HUES48 (cell line): ENCODE results near the gene SLC4A2.

ENCODE experiments used
- H3K27ac ChIP-seq: one replicate; pipeline ENCODE4 v1.7.0; 2013; ENCODE audit warnings: low read depth, low read length, inconsistent platforms
- H3K27me3 ChIP-seq: 2 replicates; pipeline ENCODE4 v1.6.1; 2013; ENCODE audit warnings: mild to moderate bottlenecking, low read length; ENCODE audit not compliant: control insufficient read depth, insufficient read depth
- H3K36me3 ChIP-seq: 2 replicates; pipeline ENCODE4 v1.6.1; 2013; ENCODE audit warnings: low read length; ENCODE audit not compliant: control insufficient read depth, insufficient read depth
- H3K4me1 ChIP-seq: 2 replicates; pipeline ENCODE4 v1.6.1; 2013; ENCODE audit warnings: mild to moderate bottlenecking, low read length; ENCODE audit not compliant: control insufficient read depth, insufficient read depth
- H3K4me3 ChIP-seq: 2 replicates; pipeline ENCODE4 v1.5.1; 2013; ENCODE audit warnings: mild to moderate bottlenecking, low read depth, low read length
- H3K9ac ChIP-seq: 2 replicates; pipeline ENCODE4 v1.6.1; 2013; ENCODE audit warnings: mild to moderate bottlenecking, low read depth, low read length, moderate library complexity
- H3K9me3 ChIP-seq: 2 replicates; pipeline ENCODE4 v1.6.1; 2013; ENCODE audit warnings: low read length; ENCODE audit not compliant: control insufficient read depth, insufficient read depth

Gene SLC4A2

GRCh38 chr7:151085329-151085690 lies 25.9 kb downstream of the SLC4A2 start:
- Histone ChIP-seq H3K9me3 (no peaks in the 10 kb centered on the region), H3K9ac (no peak overlapping the region), H3K4me3 (peak overlapping the region; percentile 74; the same call in 1 of the 2 replicates), H3K4me1 (peaks cover 44% of the 10 kb centered on the region), H3K27ac (no peak overlapping the region), H3K27me3 (peaks cover 37% of the 10 kb centered on the region), H3K36me3 (no peaks in the 10 kb centered on the region)

- H3K9ac ChIP-seq, result peak within 1 kb of the TSS; percentile 30; the same call in 1 of the 2 replicates
- H3K27me3 ChIP-seq, result peaks cover 37% of the 10 kb centered on the region
- peak within 1 kb of the TSS; percentile 78 for H3K27ac ChIP-seq
- no peaks in the 10 kb centered on the region for H3K36me3 ChIP-seq
- no peaks in the 10 kb centered on the region for H3K9me3 ChIP-seq
- H3K4me3 ChIP-seq, result peak within 1 kb of the TSS; percentile 80
- H3K4me1 ChIP-seq, result peaks cover 44% of the 10 kb centered on the region
Measured at GRCh38 chr7:151085691-151086620, 26.6 kb downstream of the SLC4A2 start, which contains the start of gene AGAP3. Gene AGAP3, plus strand, starts transcription at chr7:151086475. Its CDS starts 267 bp downstream, at chr7:151086742.

- Histone ChIP-seq H3K9me3 (no peaks in the 10 kb centered on the region), H3K27ac (no peak overlapping the region), H3K36me3 (no peaks in the 10 kb centered on the region), H3K4me1 (peaks cover 42% of the 10 kb centered on the region), H3K4me3 (peak overlapping the region; percentile 80), H3K27me3 (peaks cover 37% of the 10 kb centered on the region), H3K9ac (peak overlapping the region; percentile 30; the same call in 1 of the 2 replicates)
Measured at GRCh38 chr7:151086802-151087244, 27.4 kb downstream of the SLC4A2 start.

GRCh38 chr7:151087245-151088018 lies 28.0 kb downstream of the SLC4A2 start:
- Histone ChIP-seq H3K9me3 (no peaks in the 10 kb centered on the region), H3K4me3 (peak overlapping the region; percentile 80), H3K9ac (peak overlapping the region; percentile 30; the same call in 1 of the 2 replicates), H3K27ac (no peak overlapping the region), H3K4me1 (peaks cover 37% of the 10 kb centered on the region), H3K36me3 (0 out of 2 replicates have a peak, but pooled peaks cover 1% of the 10 kb centered on the region), H3K27me3 (peaks cover 37% of the 10 kb centered on the region)

GRCh38 chr7:151088019-151088855 lies 28.8 kb downstream of the SLC4A2 start:
- Histone ChIP-seq H3K9ac (no peak overlapping the region), H3K4me1 (peaks cover 34% of the 10 kb centered on the region), H3K36me3 (0 out of 2 replicates have a peak, but pooled peaks cover 3% of the 10 kb centered on the region), H3K4me3 (peak overlapping the region; percentile 80), H3K27me3 (peaks cover 37% of the 10 kb centered on the region), H3K27ac (peak overlapping the region; percentile 57), H3K9me3 (no peaks in the 10 kb centered on the region)

- H3K9ac ChIP-seq, result no peak overlapping the region
- peaks cover 33% of the 10 kb centered on the region for H3K27me3 ChIP-seq
- peaks cover 31% of the 10 kb centered on the region for H3K4me1 ChIP-seq
- 0 out of 2 replicates have a peak, but pooled peaks cover 3% of the 10 kb centered on the region for H3K36me3 ChIP-seq
- peak overlapping the region; percentile 80 for H3K4me3 ChIP-seq
- H3K27ac ChIP-seq, result peak overlapping the region; percentile 57
- H3K9me3 ChIP-seq, result no peaks in the 10 kb centered on the region
Measured at GRCh38 chr7:151088856-151089699, 29.7 kb downstream of the SLC4A2 start.

- H3K9me3 ChIP-seq, result no peaks in the 10 kb centered on the region
- H3K27ac ChIP-seq, result peak overlapping the region; percentile 57
- no peak overlapping the region for H3K9ac ChIP-seq
- no peak overlapping the region for H3K4me3 ChIP-seq
- 0 out of 2 replicates have a peak, but pooled peaks cover 3% of the 10 kb centered on the region for H3K36me3 ChIP-seq
- peaks cover 25% of the 10 kb centered on the region for H3K27me3 ChIP-seq
- peaks cover 28% of the 10 kb centered on the region for H3K4me1 ChIP-seq
Measured at GRCh38 chr7:151089893-151090730, 30.7 kb downstream of the SLC4A2 start.

- Histone ChIP-seq H3K9ac (no peak overlapping the region), H3K4me1 (peaks cover 23% of the 10 kb centered on the region), H3K27ac (no peak overlapping the region), H3K27me3 (peaks cover 23% of the 10 kb centered on the region), H3K9me3 (no peaks in the 10 kb centered on the region), H3K36me3 (0 out of 2 replicates have a peak, but pooled peaks cover 3% of the 10 kb centered on the region), H3K4me3 (no peak overlapping the region)
Measured at GRCh38 chr7:151091003-151091402, 31.6 kb downstream of the SLC4A2 start.

GRCh38 chr7:151091431-151091830 lies 32.0 kb downstream of the SLC4A2 start:
- peaks cover 23% of the 10 kb centered on the region for H3K27me3 ChIP-seq
- no peak overlapping the region for H3K27ac ChIP-seq
- H3K9me3 ChIP-seq, result no peaks in the 10 kb centered on the region
- H3K36me3 ChIP-seq, result 0 out of 2 replicates have a peak, but pooled peaks cover 5% of the 10 kb centered on the region
- H3K4me3 ChIP-seq, result no peak overlapping the region
- H3K4me1 ChIP-seq, result peaks cover 23% of the 10 kb centered on the region
- H3K9ac ChIP-seq, result no peak overlapping the region
